GM12872 (cell line): ENCODE results near the gene FCRLA.

Experiments used
- TF ChIP-seq, protein P1 (sequence below): IDR thresholded peaks from 3 replicates; pipeline ENCODE4 v1.5.1; 2011; ENCODE audit warnings: low read depth, mild to moderate bottlenecking, low read length, moderate library complexity; ENCODE audit not compliant: insufficient read depth

The FCRLA gene

DNA sequence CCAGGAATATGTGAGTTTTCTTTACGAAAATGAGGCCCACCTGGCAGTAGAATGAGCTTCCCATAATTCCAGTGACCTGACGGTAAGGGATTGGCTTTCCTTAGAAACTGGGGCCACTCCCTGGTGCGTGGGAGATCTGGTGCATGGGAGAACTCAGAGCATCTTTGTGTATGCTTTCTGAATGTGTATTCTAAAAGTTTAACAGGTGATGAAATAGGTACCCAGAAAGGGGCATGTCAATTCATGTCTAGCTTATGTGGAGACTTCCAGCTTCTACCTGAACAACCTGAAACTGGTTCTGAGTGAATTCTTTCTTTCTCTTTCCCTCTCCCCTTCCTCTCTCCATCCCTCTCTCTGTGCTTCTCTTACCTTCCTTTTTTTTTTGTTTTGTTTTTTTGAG, 15.2 kb upstream of the FCRLA start:
- TF ChIP-seq, protein P1, sequence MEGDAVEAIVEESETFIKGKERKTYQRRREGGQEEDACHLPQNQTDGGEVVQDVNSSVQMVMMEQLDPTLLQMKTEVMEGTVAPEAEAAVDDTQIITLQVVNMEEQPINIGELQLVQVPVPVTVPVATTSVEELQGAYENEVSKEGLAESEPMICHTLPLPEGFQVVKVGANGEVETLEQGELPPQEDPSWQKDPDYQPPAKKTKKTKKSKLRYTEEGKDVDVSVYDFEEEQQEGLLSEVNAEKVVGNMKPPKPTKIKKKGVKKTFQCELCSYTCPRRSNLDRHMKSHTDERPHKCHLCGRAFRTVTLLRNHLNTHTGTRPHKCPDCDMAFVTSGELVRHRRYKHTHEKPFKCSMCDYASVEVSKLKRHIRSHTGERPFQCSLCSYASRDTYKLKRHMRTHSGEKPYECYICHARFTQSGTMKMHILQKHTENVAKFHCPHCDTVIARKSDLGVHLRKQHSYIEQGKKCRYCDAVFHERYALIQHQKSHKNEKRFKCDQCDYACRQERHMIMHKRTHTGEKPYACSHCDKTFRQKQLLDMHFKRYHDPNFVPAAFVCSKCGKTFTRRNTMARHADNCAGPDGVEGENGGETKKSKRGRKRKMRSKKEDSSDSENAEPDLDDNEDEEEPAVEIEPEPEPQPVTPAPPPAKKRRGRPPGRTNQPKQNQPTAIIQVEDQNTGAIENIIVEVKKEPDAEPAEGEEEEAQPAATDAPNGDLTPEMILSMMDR: no peak

GRCh38 chr1:161702250-161702649, 4.8 kb upstream of the FCRLA start:
- TF ChIP-seq, protein P1: no peak

DNA sequence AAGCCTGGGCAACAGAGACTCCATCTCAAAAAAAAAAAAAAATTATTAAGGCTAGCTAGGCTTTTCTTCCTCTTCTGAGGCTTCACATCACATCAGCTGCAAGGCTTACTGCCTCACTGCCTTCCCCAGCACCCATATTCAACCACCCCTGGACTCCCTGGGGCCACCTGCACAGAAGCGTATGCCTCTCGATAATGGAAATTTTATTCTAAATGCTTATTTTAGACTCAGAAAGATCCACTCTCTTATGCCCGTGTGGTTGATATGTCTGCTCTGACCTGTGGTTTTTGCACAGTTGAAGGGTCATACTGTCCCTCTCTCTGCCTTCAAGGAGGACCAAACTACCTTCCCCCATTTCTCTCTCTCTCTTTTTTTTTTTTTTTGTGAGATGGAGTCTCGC, 1.5 kb upstream of the FCRLA start:
- TF ChIP-seq, protein P1: no peak

- TF ChIP-seq, protein P1: no peak
Observed at GRCh38 chr1:161706113-161706481, 932 bp upstream of the FCRLA start.

DNA sequence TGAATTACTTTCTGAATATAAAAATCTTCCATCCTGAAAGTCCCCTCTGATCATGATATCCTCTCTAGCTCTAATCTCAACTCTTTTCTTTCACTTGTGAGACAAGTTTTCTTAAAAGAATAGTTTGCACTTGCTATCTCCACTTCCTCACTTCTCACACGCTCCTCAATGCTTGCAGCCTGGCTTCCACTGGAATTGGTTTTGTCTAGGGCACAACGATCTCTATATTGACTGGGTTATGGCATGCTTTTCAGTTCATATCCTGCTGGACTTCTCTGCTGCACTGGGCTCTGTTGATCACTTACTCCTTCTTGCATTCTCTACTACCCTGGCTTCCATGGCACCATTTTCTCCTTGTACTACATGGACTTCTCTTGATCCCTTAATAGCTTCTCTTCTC, 474 bp downstream of the FCRLA start:
- TF ChIP-seq, protein P1: no peak

DNA sequence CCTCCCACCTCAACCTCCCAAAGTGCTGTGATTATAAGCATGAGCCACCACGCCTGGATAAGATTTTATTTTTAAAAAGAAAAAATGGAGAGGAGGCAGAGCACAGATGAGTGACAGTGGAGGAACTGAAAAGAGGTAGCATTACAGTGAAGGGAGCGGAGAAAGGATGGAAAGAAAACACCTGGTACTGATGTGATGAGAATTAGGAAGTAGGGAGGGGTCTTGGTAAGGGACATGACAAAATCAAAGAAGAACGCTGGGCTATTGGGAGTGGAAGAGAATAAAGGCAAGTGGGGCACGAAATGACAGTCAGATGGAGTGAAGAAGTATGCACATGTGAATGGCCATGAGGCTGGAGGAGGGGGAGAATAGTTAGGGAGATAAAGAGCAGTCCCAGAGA, 2.3 kb downstream of the FCRLA start:
- TF ChIP-seq, protein P1: no peak

DNA sequence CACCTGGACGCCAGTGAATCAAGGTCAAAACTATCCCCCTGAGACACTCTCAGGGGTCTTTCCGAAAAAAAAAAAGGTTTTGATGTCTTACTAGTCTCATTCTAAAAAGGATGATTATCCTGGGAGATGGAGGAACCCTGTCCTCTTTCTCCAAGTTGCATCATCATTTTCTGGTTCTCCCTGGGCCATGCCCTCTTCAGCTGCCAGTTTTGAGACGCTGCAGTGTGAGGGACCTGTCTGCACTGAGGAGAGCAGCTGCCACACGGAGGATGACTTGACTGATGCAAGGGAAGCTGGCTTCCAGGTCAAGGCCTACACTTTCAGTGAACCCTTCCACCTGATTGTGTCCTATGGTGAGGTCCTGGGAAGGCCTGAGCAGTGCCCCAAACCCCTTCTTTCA, 3.5 kb downstream of the FCRLA start:
- TF ChIP-seq, protein P1: no peak
